Endothelial cell of umbilical vein (primary cell): Measurements from ENCODE around the gene JAKMIP3. TPM values are rescaled to one million over a fixed set of nuclear protein-coding genes. Genes with fewer than 3 reads are reported as not detected.

Source experiments
- BruUV-seq: library from RNA; stranded (reverse); fragments of 400-500 nt; replicated peaks from 2 replicates; lab custom pipeline; 2021; lab: Mats Ljungman, UMichigan
- CTCF ChIA-PET: fragments of 300-600, 350-600 bp; sonication (Branson Sonifier 250); formaldehyde crosslinking; loops from one replicate; lab custom pipeline; 2021; ENCODE audit warnings: antibody characterized with exemption, inconsistent platforms; lab: Charles Lee
- POLR2A ChIA-PET: fragments of 300-600, 350-600 bp; sonication (Branson Sonifier 250); formaldehyde crosslinking; loops from one replicate; lab custom pipeline; 2021; ENCODE audit warnings: antibody characterized with exemption, inconsistent platforms; lab: Charles Lee
- DNase-seq: peaks from one replicate; pipeline ENCODE4 v3.0.0-alpha.2; 2011; ENCODE audit warnings: low read depth, low spot score
- FAIRE-seq: peaks from 2 replicates; lab custom pipeline; 2011; peaks lifted over from hg19 to GRCh38; lab: Jason Lieb, UNC
- H2AFZ ChIP-seq: 2 replicates; pipeline ENCODE4 v1.6.0; 2012; ENCODE audit warnings: low read depth, low read length, control low read depth, inconsistent platforms
- H3K27ac ChIP-seq: 2 replicates; pipeline ENCODE4 v1.5.1; 2011; ENCODE audit warnings: low read depth, mild to moderate bottlenecking, control low read depth, low read length, moderate library complexity; ENCODE audit not compliant: insufficient read depth
- H3K27me3 ChIP-seq, 2 experiments: 2 replicates each; pipeline versions ENCODE4 v1.6.0 to v1.6.1; 2011; ENCODE audit warnings: low read length in 2 of 2, mixed read lengths in 1 of 2; ENCODE audit not compliant: control insufficient read depth in 2 of 2, insufficient read depth in 2 of 2
- H3K36me3 ChIP-seq, 2 experiments: 2 replicates in 1 of 2; 3 replicates in 1 of 2; pipeline ENCODE4 v1.5.1; 2011; ENCODE audit warnings: low read length in 2 of 2, mild to moderate bottlenecking in 1 of 2, moderate library complexity in 1 of 2; ENCODE audit not compliant: control insufficient read depth in 2 of 2, insufficient read depth in 2 of 2; ENCODE audit errors: extremely low read depth in 1 of 2
- H3K4me1 ChIP-seq: 3 replicates; pipeline ENCODE4 v1.5.1; 2011; ENCODE audit warnings: mild to moderate bottlenecking, low read length; ENCODE audit not compliant: control insufficient read depth, insufficient read depth; ENCODE audit errors: extremely low read depth
- H3K4me2 ChIP-seq: 2 replicates; pipeline ENCODE4 v1.6.1; 2011; ENCODE audit warnings: low read length, control low read depth, mixed read lengths; ENCODE audit not compliant: insufficient read depth
- H3K4me3 ChIP-seq, 3 experiments: fragments of 200-600 bp in 1 of 3; sonication (generic), shearing (Covaris generic) in 1 of 3; replicated peaks in 1 of 3; 2 replicates each; pipeline ENCODE4 v1.5.1; 2011 to 2016; ENCODE audit warnings: control low read depth in 3 of 3, low read length in 3 of 3, mild to moderate bottlenecking in 2 of 3, inconsistent platforms in 1 of 3, low read depth in 1 of 3, moderate library complexity in 1 of 3; ENCODE audit not compliant: insufficient read depth in 1 of 3
- H3K79me2 ChIP-seq: 2 replicates; pipeline ENCODE4 v1.6.0; 2012; ENCODE audit warnings: low read length, inconsistent platforms; ENCODE audit not compliant: control insufficient read depth, insufficient read depth
- H3K9ac ChIP-seq: replicated peaks from 2 replicates; pipeline ENCODE3; 2011; ENCODE audit warnings: low read length, control low read depth; ENCODE audit not compliant: insufficient read depth; ENCODE audit errors: extremely low read depth
- H3K9me1 ChIP-seq: replicated peaks from 3 replicates; pipeline ENCODE4 v1.6.0; 2011; ENCODE audit warnings: mild to moderate bottlenecking, low read length; ENCODE audit not compliant: control insufficient read depth, insufficient read depth; ENCODE audit errors: extremely low read depth
- H3K9me3 ChIP-seq: replicated peaks from 2 replicates; pipeline ENCODE4 v1.5.1; 2012; ENCODE audit warnings: low read length, inconsistent platforms; ENCODE audit not compliant: control insufficient read depth, insufficient read depth
- H4K20me1 ChIP-seq: replicated peaks from 2 replicates; pipeline ENCODE3; 2011; ENCODE audit warnings: mild to moderate bottlenecking, low read length; ENCODE audit not compliant: control insufficient read depth, insufficient read depth; ENCODE audit errors: extremely low read depth
- EZH2 ChIP-seq: IDR thresholded peaks from 2 replicates; pipeline ENCODE4 v1.6.1; 2012; ENCODE audit warnings: borderline replicate concordance, low read depth, mild to moderate bottlenecking, moderate library complexity, low read length, inconsistent platforms; ENCODE audit not compliant: severe bottlenecking
- FOS ChIP-seq: IDR thresholded peaks from 2 replicates; pipeline ENCODE4 v1.6.1; 2011; ENCODE audit warnings: mild to moderate bottlenecking, low read length, moderate library complexity, borderline replicate concordance; ENCODE audit not compliant: insufficient read depth
- GATA2 ChIP-seq: IDR thresholded peaks from 2 replicates; pipeline ENCODE4 v1.7.0; 2011; ENCODE audit warnings: low read depth, mild to moderate bottlenecking, moderate library complexity, mixed read lengths, low read length; ENCODE audit not compliant: insufficient read length, insufficient read depth
- JUN ChIP-seq: IDR thresholded peaks from 2 replicates; pipeline ENCODE4 v1.6.1; 2011; ENCODE audit warnings: borderline replicate concordance, low read depth; ENCODE audit not compliant: insufficient read length, insufficient read depth
- MAX ChIP-seq: IDR thresholded peaks from 2 replicates; pipeline ENCODE4 v1.6.1; 2011; ENCODE audit not compliant: insufficient read depth, insufficient read length
- MYC ChIP-seq: IDR thresholded peaks from one replicate; pipeline ENCODE4 v1.6.1; 2011; ENCODE audit warnings: mild to moderate bottlenecking, low read depth, low read length
- POLR2A ChIP-seq: IDR thresholded peaks from 2 replicates; pipeline ENCODE4 v1.6.1; 2012; ENCODE audit warnings: low read depth, mild to moderate bottlenecking, control low read depth, low read length
- POLR2AphosphoS5 ChIP-seq: IDR thresholded peaks from 2 replicates; pipeline ENCODE4 v1.6.1; 2012; ENCODE audit warnings: low read depth, mild to moderate bottlenecking, control low read depth, low read length, moderate library complexity; ENCODE audit not compliant: insufficient read depth
- dilution Hi-C: fragments of 300-500 bp; cut with MboI; formaldehyde crosslinking; loops from one replicate; pipeline ENCODE4 v1.15.0; 2019; ENCODE audit warnings: low sequenced_read_pairs; ENCODE audit not compliant: extremely low pct_ligation_motif_present
- intact Hi-C: fragments of 100-400 bp; cut with micrococcal nuclease; formaldehyde crosslinking; loops from one replicate; pipeline ENCODE4 v1.10.0; 2022
- polyA plus RNA-seq, 4 experiments: library from polyadenylated mRNA; depleted of rRNA in 3 of 4; stranded (reverse) in 3 of 4; unstranded in 1 of 4; fragments of >200 nt; gene quantifications; 2 replicates each; pipeline versions ENCODE4 v1.2.1 to v1.2.3, GENCODE V29; 2011 to 2012; ENCODE audit warnings: missing spikeins in 1 of 4
- total RNA-seq: library from RNA; stranded (reverse); gene quantifications from 2 replicates; pipeline ENCODE4 v1.2.3, GENCODE V29; 2021
- TF ChIP-seq, protein P1 (sequence below), 2 donors: IDR thresholded peaks; 1 replicate in 1 of 2; 2 replicates in 1 of 2; pipeline ENCODE4 v1.5.1; 2011; ENCODE audit warnings: low read length in 2 of 2, mild to moderate bottlenecking in 2 of 2, moderate library complexity in 2 of 2, control low read depth in 1 of 2, inconsistent platforms in 1 of 2, low read depth in 1 of 2; ENCODE audit not compliant: insufficient read depth in 1 of 2; ENCODE audit errors: extremely low read depth in 1 of 2

JAKMIP3 gene
- total and polyA plus RNA-seq, 2 donors (not counting 3 experiments of a cell fraction or from before 2014, with no cell fraction given), result 0.01 TPM; not detected in 1

GRCh38 chr10:132018446-132018845, 47.3 kb upstream of the JAKMIP3 start:
- Histone ChIP-seq H3K4me3 (no peak overlapping the region), H3K9ac (no peak overlapping the region), H3K4me2 (no peak overlapping the region), H3K36me3 (no peaks in the 10 kb centered on the region), H3K79me2 (no peaks in the 10 kb centered on the region), H3K4me1 (no peaks in the 10 kb centered on the region), H3K27ac (no peak overlapping the region), H3K9me1 (no peaks in the 10 kb centered on the region), H3K27me3 (peaks cover 3 to 4% of the 10 kb centered on the region in 2 experiments), H3K9me3 (no peaks in the 10 kb centered on the region), H4K20me1 (no peaks in the 10 kb centered on the region), H2AFZ (no peak overlapping the region)
- no TSS peak for BruUV-seq
- FAIRE-seq (no peak), DNase-seq (no peak)
- dilution Hi-C loops, result no loop called here
- intact Hi-C loops, result no loop called here
- POLR2A ChIA-PET, result no interaction called here
- no peak for TF ChIP-seq POLR2A
- no peak for TF ChIP-seq JUN
- TF ChIP-seq POLR2AphosphoS5, result no peak
- TF ChIP-seq MAX, result no peak
- no peak for TF ChIP-seq GATA2
- no peak for TF ChIP-seq MYC
- TF ChIP-seq, protein P1, sequence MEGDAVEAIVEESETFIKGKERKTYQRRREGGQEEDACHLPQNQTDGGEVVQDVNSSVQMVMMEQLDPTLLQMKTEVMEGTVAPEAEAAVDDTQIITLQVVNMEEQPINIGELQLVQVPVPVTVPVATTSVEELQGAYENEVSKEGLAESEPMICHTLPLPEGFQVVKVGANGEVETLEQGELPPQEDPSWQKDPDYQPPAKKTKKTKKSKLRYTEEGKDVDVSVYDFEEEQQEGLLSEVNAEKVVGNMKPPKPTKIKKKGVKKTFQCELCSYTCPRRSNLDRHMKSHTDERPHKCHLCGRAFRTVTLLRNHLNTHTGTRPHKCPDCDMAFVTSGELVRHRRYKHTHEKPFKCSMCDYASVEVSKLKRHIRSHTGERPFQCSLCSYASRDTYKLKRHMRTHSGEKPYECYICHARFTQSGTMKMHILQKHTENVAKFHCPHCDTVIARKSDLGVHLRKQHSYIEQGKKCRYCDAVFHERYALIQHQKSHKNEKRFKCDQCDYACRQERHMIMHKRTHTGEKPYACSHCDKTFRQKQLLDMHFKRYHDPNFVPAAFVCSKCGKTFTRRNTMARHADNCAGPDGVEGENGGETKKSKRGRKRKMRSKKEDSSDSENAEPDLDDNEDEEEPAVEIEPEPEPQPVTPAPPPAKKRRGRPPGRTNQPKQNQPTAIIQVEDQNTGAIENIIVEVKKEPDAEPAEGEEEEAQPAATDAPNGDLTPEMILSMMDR (IDR thresholded peaks at IDR 0.05; ENCODE audit: extremely low read depth in 1 of 2, insufficient read depth in 1 of 2, low read depth in 1 of 2, low read length in 2 of 2), result no peak
- TF ChIP-seq EZH2, result no peak
- no peak for TF ChIP-seq FOS
- CTCF ChIA-PET, result interaction anchor here (6.4 kb wide), 1 partner anchor 130 kb away, joined by 384 read pairs; no protein-coding TSS in a partner anchor
